T-helper 2 cell (primary cell): Measurements from ENCODE around the gene ADAMTS7.

Experiments used
- DNase-seq, 5 experiments: peaks; one replicate each; pipeline versions ENCODE4 v3.0.0 to v3.0.0-alpha.2; 2012 to 2022

ADAMTS7 gene

GRCh38 chr15:78715434-78715833 lies 95.8 kb downstream of the ADAMTS7 start:
- DNase-seq: no peak

- peak in 1 of 5 experiments; percentile 35 for DNase-seq
Observed at GRCh38 chr15:78714890-78715289, 96.4 kb downstream of the ADAMTS7 start.

- peak in 1 of 5 experiments; percentile 29 for DNase-seq
Observed at GRCh38 chr15:78712797-78713515, 98.3 kb downstream of the ADAMTS7 start.

GRCh38 chr15:78711638-78712037 lies 99.6 kb downstream of the ADAMTS7 start:
- DNase-seq: no peak

GRCh38 chr15:78709263-78709882 lies 101.9 kb downstream of the ADAMTS7 start:
- DNase-seq: peak; percentile 18 to 52 (median 46)
